ENCODE measurements around the gene TIPRL. TPM values are rescaled to one million over a fixed set of nuclear protein-coding genes. Genes with fewer than 3 reads are reported as not detected.

Gene TIPRL
- total RNA-seq, result 10 to 100 TPM; 34.6 to 37.2 TPM

DNA sequence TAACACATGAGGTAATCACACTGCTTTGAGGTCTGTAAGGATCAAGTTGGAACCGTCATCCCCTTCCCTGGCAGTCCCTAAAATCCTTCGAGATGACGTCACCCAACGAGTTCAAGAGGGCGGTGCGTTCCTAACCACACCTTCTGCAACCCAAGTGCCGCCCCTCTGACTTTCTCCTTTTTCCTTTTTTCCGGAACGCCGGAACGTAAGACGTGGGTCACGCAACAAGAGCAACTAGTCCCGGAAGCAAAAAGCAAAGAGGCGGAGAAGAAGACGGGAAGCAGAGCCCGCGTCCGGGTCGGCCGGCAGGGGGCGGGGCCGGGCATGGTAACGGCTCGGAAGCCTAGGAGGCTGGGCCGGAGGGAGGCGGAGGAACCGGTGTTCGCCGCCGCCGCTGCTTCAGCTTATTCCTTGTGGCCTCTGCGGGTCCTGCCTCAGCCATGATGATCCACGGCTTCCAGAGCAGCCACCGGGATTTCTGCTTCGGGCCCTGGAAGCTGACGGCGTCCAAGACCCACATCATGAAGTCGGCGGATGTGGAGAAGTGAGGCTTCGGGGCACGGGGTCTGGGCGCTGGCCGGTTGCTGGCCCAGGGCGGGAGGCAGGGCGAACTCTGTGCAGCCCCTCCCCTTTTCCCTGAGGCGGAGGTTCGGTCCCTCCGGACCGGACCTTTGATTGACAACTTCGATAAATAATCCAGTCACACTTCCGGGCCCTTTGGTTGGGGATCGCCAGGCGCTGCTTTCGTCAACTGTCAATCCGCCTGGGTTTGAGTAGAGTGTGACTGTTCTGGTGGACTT lies at the start of gene TIPRL:
TIPRL (plus strand) TSS at position 325 of the 800 bp plus-strand sequence; CDS start at position 441, 116 bp downstream.
- Histone ChIP-seq H3K27me3 (no peaks in the 10 kb centered on the region), H3K9me3 (no peaks in the 10 kb centered on the region), H3K4me3 (peak within 1 kb of the TSS; percentile 85), H3K27ac (peak within 1 kb of the TSS; percentile 99), H3K36me3 (no peaks in the 10 kb centered on the region), H3K9ac (ENCODE audit: low read depth in 2 of 2, low read length in 2 of 2) (peak within 1 kb of the TSS; percentile 45 to 92), H3K4me1 (peaks cover 8% of the 10 kb centered on the region)
- intact Hi-C loops (cut with DNase I), result no loop called here
- DNase-seq, result peak; percentile 98
- TF ChIP-seq, protein P1, sequence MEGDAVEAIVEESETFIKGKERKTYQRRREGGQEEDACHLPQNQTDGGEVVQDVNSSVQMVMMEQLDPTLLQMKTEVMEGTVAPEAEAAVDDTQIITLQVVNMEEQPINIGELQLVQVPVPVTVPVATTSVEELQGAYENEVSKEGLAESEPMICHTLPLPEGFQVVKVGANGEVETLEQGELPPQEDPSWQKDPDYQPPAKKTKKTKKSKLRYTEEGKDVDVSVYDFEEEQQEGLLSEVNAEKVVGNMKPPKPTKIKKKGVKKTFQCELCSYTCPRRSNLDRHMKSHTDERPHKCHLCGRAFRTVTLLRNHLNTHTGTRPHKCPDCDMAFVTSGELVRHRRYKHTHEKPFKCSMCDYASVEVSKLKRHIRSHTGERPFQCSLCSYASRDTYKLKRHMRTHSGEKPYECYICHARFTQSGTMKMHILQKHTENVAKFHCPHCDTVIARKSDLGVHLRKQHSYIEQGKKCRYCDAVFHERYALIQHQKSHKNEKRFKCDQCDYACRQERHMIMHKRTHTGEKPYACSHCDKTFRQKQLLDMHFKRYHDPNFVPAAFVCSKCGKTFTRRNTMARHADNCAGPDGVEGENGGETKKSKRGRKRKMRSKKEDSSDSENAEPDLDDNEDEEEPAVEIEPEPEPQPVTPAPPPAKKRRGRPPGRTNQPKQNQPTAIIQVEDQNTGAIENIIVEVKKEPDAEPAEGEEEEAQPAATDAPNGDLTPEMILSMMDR (IDR thresholded peaks at IDR 0.05), result peak; percentile 48

GRCh38 chr1:168129933-168130332 lies 48.8 kb upstream of the TIPRL start:
- H3K9ac ChIP-seq (ENCODE audit: low read depth in 2 of 2, low read length in 2 of 2), result no peak overlapping the region
- no peaks in the 10 kb centered on the region for H3K27me3 ChIP-seq
- DNase-seq, result no peak
- no peaks in the 10 kb centered on the region for H3K36me3 ChIP-seq
- no peaks in the 10 kb centered on the region for H3K4me1 ChIP-seq
- TF ChIP-seq, protein P1 (IDR thresholded peaks at IDR 0.05), result no peak
- H3K9me3 ChIP-seq, result no peaks in the 10 kb centered on the region
- intact Hi-C loops (cut with DNase I), result no loop called here
- no peak overlapping the region for H3K27ac ChIP-seq
- H3K4me3 ChIP-seq, result no peak overlapping the region

DNA sequence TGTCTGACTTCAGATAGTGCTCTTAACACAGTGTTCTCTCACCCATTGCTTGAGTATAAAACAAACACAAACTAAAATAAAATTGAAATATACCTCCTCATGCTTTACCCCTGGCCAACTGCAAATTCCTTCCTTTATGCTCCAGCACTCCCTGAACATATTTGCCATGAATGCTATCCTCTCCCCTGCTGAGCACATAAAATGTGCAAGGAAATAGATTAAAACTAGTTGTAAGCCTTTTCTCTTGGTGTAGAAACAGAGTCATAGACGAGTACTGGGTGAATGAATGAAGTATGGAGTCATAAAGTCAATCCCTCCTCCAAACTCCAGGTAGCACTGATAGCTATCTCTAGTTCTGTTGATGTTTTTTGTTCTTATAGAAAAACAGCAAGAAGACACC lies 44.6 kb upstream of the TIPRL start:
- Histone ChIP-seq H3K36me3 (no peaks in the 10 kb centered on the region), H3K9ac (ENCODE audit: low read depth in 2 of 2, low read length in 2 of 2) (no peak overlapping the region), H3K4me1 (peaks cover 6% of the 10 kb centered on the region), H3K27ac (no peak overlapping the region), H3K9me3 (no peaks in the 10 kb centered on the region), H3K27me3 (no peaks in the 10 kb centered on the region), H3K4me3 (no peak overlapping the region)
- TF ChIP-seq, protein P1 (IDR thresholded peaks at IDR 0.05), result no peak
- intact Hi-C loops (cut with DNase I), result no loop called here
- DNase-seq, result no peak

GRCh38 chr1:168134642-168135041 lies 44.1 kb upstream of the TIPRL start:
- H3K4me3 ChIP-seq, result no peak overlapping the region
- H3K9ac ChIP-seq (ENCODE audit: low read depth in 2 of 2, low read length in 2 of 2), result no peak overlapping the region
- intact Hi-C loops (cut with DNase I), result loop anchor here (5.0 kb wide), 1 partner anchor 42 kb away; no protein-coding TSS in a partner anchor

GRCh38 chr1:168135116-168135920 lies 43.4 kb upstream of the TIPRL start:
- Histone ChIP-seq H3K9me3 (no peaks in the 10 kb centered on the region), H3K9ac (ENCODE audit: low read depth in 2 of 2, low read length in 2 of 2) (peak overlapping the region; percentile 57), H3K4me1 (peaks cover 6% of the 10 kb centered on the region), H3K27me3 (no peaks in the 10 kb centered on the region), H3K4me3 (peak overlapping the region; percentile 58), H3K27ac (no peak overlapping the region), H3K36me3 (no peaks in the 10 kb centered on the region)
- no peak for DNase-seq
- intact Hi-C loops (cut with DNase I), result loop anchor here (5.0 kb wide), 1 partner anchor 43 kb away; no protein-coding TSS in a partner anchor
- TF ChIP-seq, protein P1 (IDR thresholded peaks at IDR 0.05), result no peak

More at GRCh38 chr1:168134642-168135041, 44.1 kb upstream of the TIPRL start:
- H3K9me3 ChIP-seq, result no peaks in the 10 kb centered on the region
- no peaks in the 10 kb centered on the region for H3K36me3 ChIP-seq
- no peak for DNase-seq
- no peak overlapping the region for H3K27ac ChIP-seq
- H3K4me1 ChIP-seq, result peaks cover 6% of the 10 kb centered on the region
- H3K27me3 ChIP-seq, result no peaks in the 10 kb centered on the region
- TF ChIP-seq, protein P1 (IDR thresholded peaks at IDR 0.05), result no peak

Data from colonic mucosa (tissue), 4 donors.